Vagina (tissue), 2 donors: ENCODE measurements around the gene TMOD3. TPM values are rescaled to one million over a fixed set of nuclear protein-coding genes. Genes with fewer than 3 reads are reported as not detected.
A peak's percentile ranks its signal among the peaks of the same experiment; 100 is the strongest.

Experiments
- DNase-seq, 2 donors: peaks; one replicate each; pipeline ENCODE4 v3.0.0-alpha.2; 2017; ENCODE audit errors: extremely low spot score in 2 of 2
- H3K27ac ChIP-seq: fragments of 200-600 bp; sonication (generic); one replicate; pipeline ENCODE4 v1.5.1; 2019
- H3K27me3 ChIP-seq: fragments of 200-600 bp; sonication (generic); one replicate; pipeline ENCODE4 v1.5.1; 2019
- H3K36me3 ChIP-seq, 2 donors: fragments of 200-600 bp; sonication (generic); one replicate each; pipeline ENCODE4 v1.5.1; 2017 to 2019
- H3K4me1 ChIP-seq: fragments of 200-600 bp; sonication (generic); one replicate; pipeline ENCODE4 v1.5.1; 2019
- H3K4me3 ChIP-seq, 2 donors: fragments of 200-600 bp; sonication (generic); 1 replicate in 1 of 2; 2 replicates in 1 of 2; pipeline ENCODE4 v1.5.1; 2016 to 2019
- H3K9me3 ChIP-seq: fragments of 200-600 bp; sonication (generic); one replicate; pipeline ENCODE4 v1.5.1; 2019
- POLR2A ChIP-seq, 2 donors: fragments of 450-650 bp; IDR thresholded peaks; one replicate each; pipeline ENCODE4 v1.6.1; 2017; ENCODE audit warnings: antibody characterized with exemption in 2 of 2, mild to moderate bottlenecking in 2 of 2, moderate library complexity in 2 of 2
- POLR2AphosphoS5 ChIP-seq, 2 donors: sonication (generic); formaldehyde crosslinking; IDR thresholded peaks; one replicate each; pipeline ENCODE4 v1.9.0; 2017; ENCODE audit warnings: antibody characterized with exemption in 2 of 2, mild to moderate bottlenecking in 2 of 2, low read depth in 1 of 2; ENCODE audit not compliant: insufficient read depth in 1 of 2
- intact Hi-C: fragments of 100-400 bp; cut with DNase I; formaldehyde crosslinking; loops from one replicate; pipeline ENCODE4 v1.15.1; 2023
- total RNA-seq: library from RNA; depleted of rRNA; stranded (reverse); fragments of >200 nt; gene quantifications from one replicate; pipeline ENCODE4 v1.2.3, GENCODE V29; 2016
- TF ChIP-seq, protein P1 (sequence below), 3 experiments: fragments of 450-650 bp in 2 of 3; fragments of 200-600 bp in 1 of 3; sonication (generic) in 1 of 3; IDR thresholded peaks; one replicate each; pipeline ENCODE4 v1.5.1; 2017 to 2019; ENCODE audit warnings: antibody characterized with exemption in 3 of 3, mild to moderate bottlenecking in 2 of 3, moderate library complexity in 2 of 3

Gene TMOD3
- total RNA-seq, 1 donor from 2014 or later = 28.5 TPM

- Histone ChIP-seq H3K27ac (no peak overlapping the region), H3K4me3 (no peak overlapping the region), H3K4me1 (peaks cover 82% of the 10 kb centered on the region), H3K36me3 (no peaks in the 10 kb centered on the region), H3K27me3 (no peaks in the 10 kb centered on the region), H3K9me3 (no peaks in the 10 kb centered on the region)
- DNase-seq = no peak
- intact Hi-C loops = no loop called here
- TF ChIP-seq POLR2A (IDR thresholded peaks at IDR 0.05) (no peak), POLR2AphosphoS5 (IDR thresholded peaks at IDR 0.05; ENCODE audit: insufficient read depth in 1 of 2, low read depth in 1 of 2) (no peak)
- TF ChIP-seq, protein P1, sequence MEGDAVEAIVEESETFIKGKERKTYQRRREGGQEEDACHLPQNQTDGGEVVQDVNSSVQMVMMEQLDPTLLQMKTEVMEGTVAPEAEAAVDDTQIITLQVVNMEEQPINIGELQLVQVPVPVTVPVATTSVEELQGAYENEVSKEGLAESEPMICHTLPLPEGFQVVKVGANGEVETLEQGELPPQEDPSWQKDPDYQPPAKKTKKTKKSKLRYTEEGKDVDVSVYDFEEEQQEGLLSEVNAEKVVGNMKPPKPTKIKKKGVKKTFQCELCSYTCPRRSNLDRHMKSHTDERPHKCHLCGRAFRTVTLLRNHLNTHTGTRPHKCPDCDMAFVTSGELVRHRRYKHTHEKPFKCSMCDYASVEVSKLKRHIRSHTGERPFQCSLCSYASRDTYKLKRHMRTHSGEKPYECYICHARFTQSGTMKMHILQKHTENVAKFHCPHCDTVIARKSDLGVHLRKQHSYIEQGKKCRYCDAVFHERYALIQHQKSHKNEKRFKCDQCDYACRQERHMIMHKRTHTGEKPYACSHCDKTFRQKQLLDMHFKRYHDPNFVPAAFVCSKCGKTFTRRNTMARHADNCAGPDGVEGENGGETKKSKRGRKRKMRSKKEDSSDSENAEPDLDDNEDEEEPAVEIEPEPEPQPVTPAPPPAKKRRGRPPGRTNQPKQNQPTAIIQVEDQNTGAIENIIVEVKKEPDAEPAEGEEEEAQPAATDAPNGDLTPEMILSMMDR (IDR thresholded peaks at IDR 0.05) = no peak
Observed at GRCh38 chr15:51838270-51838669, 8.8 kb downstream of the TMOD3 start.

DNA sequence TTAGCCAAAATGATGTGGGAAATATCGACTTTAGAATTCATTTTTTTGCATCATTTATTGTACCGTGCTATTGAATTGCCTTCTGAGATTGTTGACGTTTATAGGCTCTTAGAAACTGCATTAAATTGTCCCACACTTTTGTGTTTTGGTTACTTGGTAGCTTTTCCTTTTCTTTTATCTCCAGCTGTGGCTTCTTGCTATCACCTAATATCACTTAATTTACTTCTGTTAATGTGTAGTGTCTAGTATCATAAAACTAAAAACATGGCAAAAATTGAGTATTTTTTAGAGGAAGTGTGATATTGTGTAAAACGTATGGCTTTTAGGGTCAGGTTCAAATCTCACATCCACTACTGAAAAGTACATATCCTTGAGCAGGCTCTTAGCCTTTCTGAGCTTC is 11.2 kb downstream of the TMOD3 start:
- Histone ChIP-seq H3K36me3 (no peaks in the 10 kb centered on the region), H3K9me3 (no peaks in the 10 kb centered on the region), H3K27me3 (no peaks in the 10 kb centered on the region), H3K4me3 (no peak overlapping the region), H3K27ac (no peak overlapping the region), H3K4me1 (peaks cover 85% of the 10 kb centered on the region)
- TF ChIP-seq POLR2AphosphoS5 (IDR thresholded peaks at IDR 0.05; ENCODE audit: insufficient read depth in 1 of 2, low read depth in 1 of 2) (no peak), POLR2A (IDR thresholded peaks at IDR 0.05) (no peak)
- TF ChIP-seq, protein P1 (IDR thresholded peaks at IDR 0.05) = no peak
- no peak for DNase-seq
- intact Hi-C loops = no loop called here

DNA sequence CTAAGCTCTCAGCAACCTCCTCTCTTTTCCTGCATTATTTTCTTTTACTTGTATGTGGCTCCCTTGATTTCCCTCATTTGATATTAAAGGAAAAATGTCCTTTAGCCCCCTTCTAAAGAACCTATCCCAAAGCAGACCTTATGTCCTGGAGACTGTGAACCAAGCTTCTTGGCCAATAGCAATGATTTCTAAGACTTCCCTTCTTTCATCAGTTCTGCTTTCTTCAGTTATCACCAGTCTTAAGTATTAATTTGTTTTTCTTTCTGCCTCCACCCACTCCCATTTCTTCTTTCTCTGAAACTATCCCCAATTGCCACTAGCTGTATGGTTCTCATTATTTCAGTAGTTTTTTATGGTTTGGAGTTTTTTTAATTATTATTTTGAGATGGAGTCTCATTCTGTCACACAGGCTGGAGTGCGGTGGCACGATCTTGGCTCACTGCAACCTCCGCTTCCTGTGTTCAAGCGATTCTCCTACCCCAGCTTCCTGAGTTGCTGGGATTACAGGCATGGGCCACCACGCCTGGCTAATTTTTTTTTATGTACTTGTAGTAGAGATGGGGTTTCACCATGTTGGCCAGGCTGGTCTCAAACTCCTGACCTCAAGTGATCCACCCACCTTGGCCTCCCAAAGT is 12.1 kb downstream of the TMOD3 start:
- TF ChIP-seq POLR2A (IDR thresholded peaks at IDR 0.05) (no peak), POLR2AphosphoS5 (IDR thresholded peaks at IDR 0.05; ENCODE audit: insufficient read depth in 1 of 2, low read depth in 1 of 2) (no peak)
- TF ChIP-seq, protein P1 (IDR thresholded peaks at IDR 0.05) = no peak
- H3K4me1 ChIP-seq = peaks cover 86% of the 10 kb centered on the region

GRCh38 chr15:51842265-51842664 is 12.8 kb downstream of the TMOD3 start:
- Histone ChIP-seq H3K27ac (peak overlapping the region; percentile 9), H3K4me3 (no peak overlapping the region), H3K9me3 (no peaks in the 10 kb centered on the region), H3K27me3 (no peaks in the 10 kb centered on the region), H3K4me1 (peaks cover 86% of the 10 kb centered on the region), H3K36me3 (no peaks in the 10 kb centered on the region)
- DNase-seq = no peak
- intact Hi-C loops = no loop called here
- TF ChIP-seq POLR2AphosphoS5 (IDR thresholded peaks at IDR 0.05; ENCODE audit: insufficient read depth in 1 of 2, low read depth in 1 of 2) (no peak), POLR2A (IDR thresholded peaks at IDR 0.05) (no peak)
- TF ChIP-seq, protein P1 (IDR thresholded peaks at IDR 0.05) = no peak

More for the DNA sequence above, 12.1 kb downstream of the TMOD3 start:
- DNase-seq = no peak
- Histone ChIP-seq H3K4me3 (no peak overlapping the region), H3K27ac (peak overlapping the region; percentile 9), H3K9me3 (no peaks in the 10 kb centered on the region), H3K36me3 (no peaks in the 10 kb centered on the region), H3K27me3 (no peaks in the 10 kb centered on the region)
- intact Hi-C loops = no loop called here
